WTC11 (cell line): Measurements from ENCODE around the gene OPCML.

Source experiments
- ATF1 ChIP-seq: sonication (generic); formaldehyde crosslinking; IDR thresholded peaks from 2 replicates; pipeline ENCODE4 v1.8.1; 2023; ENCODE audit warnings: mild to moderate bottlenecking, moderate library complexity, missing genetic modification reagents
- CBFB ChIP-seq: sonication (generic); formaldehyde crosslinking; IDR thresholded peaks from 2 replicates; pipeline ENCODE4 v1.8.1; 2022; ENCODE audit warnings: mild to moderate bottlenecking, low read depth, missing genetic modification reagents
- ETV6 ChIP-seq: sonication (generic); formaldehyde crosslinking; IDR thresholded peaks from 2 replicates; pipeline ENCODE4 v1.8.1; 2022; ENCODE audit warnings: mild to moderate bottlenecking, missing genetic modification reagents
- NFATC4 ChIP-seq: fragments of 250-450 bp; sonication (Bioruptor Pico); IDR thresholded peaks from 2 replicates; pipeline ENCODE4 v1.9.0; 2021; ENCODE audit warnings: mild to moderate bottlenecking
- TF ChIP-seq, protein P1 (sequence below): fragments of 200-600 bp; IDR thresholded peaks from 2 replicates; pipeline ENCODE4 v1.8.0; 2022; ENCODE audit warnings: antibody characterized with exemption
- TF ChIP-seq, protein P2 (sequence below): sonication (generic); formaldehyde crosslinking; IDR thresholded peaks from 2 replicates; pipeline ENCODE4 v1.8.0; 2022; ENCODE audit warnings: missing genetic modification reagents
- TF ChIP-seq, protein P3 (sequence below): sonication (generic); formaldehyde crosslinking; IDR thresholded peaks from 2 replicates; pipeline ENCODE4 v1.8.1; 2022; ENCODE audit warnings: low read depth, mild to moderate bottlenecking, moderate library complexity, missing genetic modification reagents, borderline replicate concordance
- TF ChIP-seq, protein P4 (sequence below): fragments of 250-450 bp; sonication (Bioruptor Pico); IDR thresholded peaks from 2 replicates; pipeline ENCODE4 v2.1.2; 2022; ENCODE audit warnings: mild to moderate bottlenecking, moderate library complexity
- TF ChIP-seq, protein P5 (sequence below): sonication (generic); formaldehyde crosslinking; IDR thresholded peaks from 2 replicates; pipeline ENCODE4 v1.8.1; 2023; ENCODE audit warnings: mild to moderate bottlenecking, missing genetic modification reagents
- TF ChIP-seq, protein P6 (sequence below): sonication (generic); formaldehyde crosslinking; IDR thresholded peaks from 2 replicates; pipeline ENCODE4 v1.8.0; 2022; ENCODE audit warnings: mild to moderate bottlenecking, missing genetic modification reagents

DNA sequence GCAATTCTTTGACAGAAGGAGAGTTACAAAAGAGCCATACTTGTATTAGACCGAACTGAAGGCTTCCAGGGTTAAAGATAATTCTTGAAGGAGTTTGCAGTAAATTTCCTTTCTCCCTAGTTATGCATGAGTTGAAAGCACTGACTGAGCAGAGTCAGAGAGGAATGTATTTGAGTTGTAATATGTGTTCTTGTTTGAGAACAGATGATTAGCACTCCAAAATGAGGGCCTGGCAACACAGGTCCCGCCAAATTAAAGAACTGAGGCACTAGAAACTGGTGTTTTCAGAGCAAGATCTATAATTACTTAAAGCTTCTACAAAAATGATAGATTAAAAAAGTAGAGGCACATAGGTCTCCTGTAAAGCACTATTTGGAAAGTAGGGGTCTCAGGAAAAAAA, 970.4 kb downstream of the OPCML start:
- TF ChIP-seq NFATC4 (CRISPR knock-in tag) (no peak), ETV6 (CRISPR knock-in tag) (no peak), CBFB (CRISPR knock-in tag) (no peak), ATF1 (no peak)
- TF ChIP-seq, protein P1, sequence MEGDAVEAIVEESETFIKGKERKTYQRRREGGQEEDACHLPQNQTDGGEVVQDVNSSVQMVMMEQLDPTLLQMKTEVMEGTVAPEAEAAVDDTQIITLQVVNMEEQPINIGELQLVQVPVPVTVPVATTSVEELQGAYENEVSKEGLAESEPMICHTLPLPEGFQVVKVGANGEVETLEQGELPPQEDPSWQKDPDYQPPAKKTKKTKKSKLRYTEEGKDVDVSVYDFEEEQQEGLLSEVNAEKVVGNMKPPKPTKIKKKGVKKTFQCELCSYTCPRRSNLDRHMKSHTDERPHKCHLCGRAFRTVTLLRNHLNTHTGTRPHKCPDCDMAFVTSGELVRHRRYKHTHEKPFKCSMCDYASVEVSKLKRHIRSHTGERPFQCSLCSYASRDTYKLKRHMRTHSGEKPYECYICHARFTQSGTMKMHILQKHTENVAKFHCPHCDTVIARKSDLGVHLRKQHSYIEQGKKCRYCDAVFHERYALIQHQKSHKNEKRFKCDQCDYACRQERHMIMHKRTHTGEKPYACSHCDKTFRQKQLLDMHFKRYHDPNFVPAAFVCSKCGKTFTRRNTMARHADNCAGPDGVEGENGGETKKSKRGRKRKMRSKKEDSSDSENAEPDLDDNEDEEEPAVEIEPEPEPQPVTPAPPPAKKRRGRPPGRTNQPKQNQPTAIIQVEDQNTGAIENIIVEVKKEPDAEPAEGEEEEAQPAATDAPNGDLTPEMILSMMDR, result no peak
- TF ChIP-seq, protein P2, sequence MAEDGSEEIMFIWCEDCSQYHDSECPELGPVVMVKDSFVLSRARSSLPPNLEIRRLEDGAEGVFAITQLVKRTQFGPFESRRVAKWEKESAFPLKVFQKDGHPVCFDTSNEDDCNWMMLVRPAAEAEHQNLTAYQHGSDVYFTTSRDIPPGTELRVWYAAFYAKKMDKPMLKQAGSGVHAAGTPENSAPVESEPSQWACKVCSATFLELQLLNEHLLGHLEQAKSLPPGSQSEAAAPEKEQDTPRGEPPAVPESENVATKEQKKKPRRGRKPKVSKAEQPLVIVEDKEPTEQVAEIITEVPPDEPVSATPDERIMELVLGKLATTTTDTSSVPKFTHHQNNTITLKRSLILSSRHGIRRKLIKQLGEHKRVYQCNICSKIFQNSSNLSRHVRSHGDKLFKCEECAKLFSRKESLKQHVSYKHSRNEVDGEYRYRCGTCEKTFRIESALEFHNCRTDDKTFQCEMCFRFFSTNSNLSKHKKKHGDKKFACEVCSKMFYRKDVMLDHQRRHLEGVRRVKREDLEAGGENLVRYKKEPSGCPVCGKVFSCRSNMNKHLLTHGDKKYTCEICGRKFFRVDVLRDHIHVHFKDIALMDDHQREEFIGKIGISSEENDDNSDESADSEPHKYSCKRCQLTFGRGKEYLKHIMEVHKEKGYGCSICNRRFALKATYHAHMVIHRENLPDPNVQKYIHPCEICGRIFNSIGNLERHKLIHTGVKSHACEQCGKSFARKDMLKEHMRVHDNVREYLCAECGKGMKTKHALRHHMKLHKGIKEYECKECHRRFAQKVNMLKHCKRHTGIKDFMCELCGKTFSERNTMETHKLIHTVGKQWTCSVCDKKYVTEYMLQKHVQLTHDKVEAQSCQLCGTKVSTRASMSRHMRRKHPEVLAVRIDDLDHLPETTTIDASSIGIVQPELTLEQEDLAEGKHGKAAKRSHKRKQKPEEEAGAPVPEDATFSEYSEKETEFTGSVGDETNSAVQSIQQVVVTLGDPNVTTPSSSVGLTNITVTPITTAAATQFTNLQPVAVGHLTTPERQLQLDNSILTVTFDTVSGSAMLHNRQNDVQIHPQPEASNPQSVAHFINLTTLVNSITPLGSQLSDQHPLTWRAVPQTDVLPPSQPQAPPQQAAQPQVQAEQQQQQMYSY (CRISPR knock-in tag), result no peak
- TF ChIP-seq, protein P3, sequence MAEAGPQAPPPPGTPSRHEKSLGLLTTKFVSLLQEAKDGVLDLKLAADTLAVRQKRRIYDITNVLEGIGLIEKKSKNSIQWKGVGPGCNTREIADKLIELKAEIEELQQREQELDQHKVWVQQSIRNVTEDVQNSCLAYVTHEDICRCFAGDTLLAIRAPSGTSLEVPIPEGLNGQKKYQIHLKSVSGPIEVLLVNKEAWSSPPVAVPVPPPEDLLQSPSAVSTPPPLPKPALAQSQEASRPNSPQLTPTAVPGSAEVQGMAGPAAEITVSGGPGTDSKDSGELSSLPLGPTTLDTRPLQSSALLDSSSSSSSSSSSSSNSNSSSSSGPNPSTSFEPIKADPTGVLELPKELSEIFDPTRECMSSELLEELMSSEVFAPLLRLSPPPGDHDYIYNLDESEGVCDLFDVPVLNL, result no peak
- TF ChIP-seq, protein P4, sequence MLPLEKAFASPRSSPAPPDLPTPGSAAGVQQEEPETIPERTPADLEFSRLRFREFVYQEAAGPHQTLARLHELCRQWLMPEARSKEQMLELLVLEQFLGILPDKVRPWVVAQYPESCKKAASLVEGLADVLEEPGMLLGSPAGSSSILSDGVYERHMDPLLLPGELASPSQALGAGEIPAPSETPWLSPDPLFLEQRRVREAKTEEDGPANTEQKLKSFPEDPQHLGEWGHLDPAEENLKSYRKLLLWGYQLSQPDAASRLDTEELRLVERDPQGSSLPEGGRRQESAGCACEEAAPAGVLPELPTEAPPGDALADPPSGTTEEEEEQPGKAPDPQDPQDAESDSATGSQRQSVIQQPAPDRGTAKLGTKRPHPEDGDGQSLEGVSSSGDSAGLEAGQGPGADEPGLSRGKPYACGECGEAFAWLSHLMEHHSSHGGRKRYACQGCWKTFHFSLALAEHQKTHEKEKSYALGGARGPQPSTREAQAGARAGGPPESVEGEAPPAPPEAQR, result no peak
- TF ChIP-seq, protein P5, sequence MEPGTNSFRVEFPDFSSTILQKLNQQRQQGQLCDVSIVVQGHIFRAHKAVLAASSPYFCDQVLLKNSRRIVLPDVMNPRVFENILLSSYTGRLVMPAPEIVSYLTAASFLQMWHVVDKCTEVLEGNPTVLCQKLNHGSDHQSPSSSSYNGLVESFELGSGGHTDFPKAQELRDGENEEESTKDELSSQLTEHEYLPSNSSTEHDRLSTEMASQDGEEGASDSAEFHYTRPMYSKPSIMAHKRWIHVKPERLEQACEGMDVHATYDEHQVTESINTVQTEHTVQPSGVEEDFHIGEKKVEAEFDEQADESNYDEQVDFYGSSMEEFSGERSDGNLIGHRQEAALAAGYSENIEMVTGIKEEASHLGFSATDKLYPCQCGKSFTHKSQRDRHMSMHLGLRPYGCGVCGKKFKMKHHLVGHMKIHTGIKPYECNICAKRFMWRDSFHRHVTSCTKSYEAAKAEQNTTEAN (CRISPR knock-in tag), result no peak
- TF ChIP-seq, protein P6, sequence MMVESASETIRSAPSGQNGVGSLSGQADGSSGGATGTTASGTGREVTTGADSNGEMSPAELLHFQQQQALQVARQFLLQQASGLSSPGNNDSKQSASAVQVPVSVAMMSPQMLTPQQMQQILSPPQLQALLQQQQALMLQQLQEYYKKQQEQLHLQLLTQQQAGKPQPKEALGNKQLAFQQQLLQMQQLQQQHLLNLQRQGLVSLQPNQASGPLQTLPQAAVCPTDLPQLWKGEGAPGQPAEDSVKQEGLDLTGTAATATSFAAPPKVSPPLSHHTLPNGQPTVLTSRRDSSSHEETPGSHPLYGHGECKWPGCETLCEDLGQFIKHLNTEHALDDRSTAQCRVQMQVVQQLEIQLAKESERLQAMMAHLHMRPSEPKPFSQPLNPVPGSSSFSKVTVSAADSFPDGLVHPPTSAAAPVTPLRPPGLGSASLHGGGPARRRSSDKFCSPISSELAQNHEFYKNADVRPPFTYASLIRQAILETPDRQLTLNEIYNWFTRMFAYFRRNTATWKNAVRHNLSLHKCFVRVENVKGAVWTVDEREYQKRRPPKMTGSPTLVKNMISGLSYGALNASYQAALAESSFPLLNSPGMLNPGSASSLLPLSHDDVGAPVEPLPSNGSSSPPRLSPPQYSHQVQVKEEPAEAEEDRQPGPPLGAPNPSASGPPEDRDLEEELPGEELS (CRISPR knock-in tag), result no peak
